ENCODE data around the gene SAMM50.

GRCh38 chr22:43919106-43919973 is 35.9 kb upstream of the SAMM50 start:
- TF ChIP-seq, protein P1, sequence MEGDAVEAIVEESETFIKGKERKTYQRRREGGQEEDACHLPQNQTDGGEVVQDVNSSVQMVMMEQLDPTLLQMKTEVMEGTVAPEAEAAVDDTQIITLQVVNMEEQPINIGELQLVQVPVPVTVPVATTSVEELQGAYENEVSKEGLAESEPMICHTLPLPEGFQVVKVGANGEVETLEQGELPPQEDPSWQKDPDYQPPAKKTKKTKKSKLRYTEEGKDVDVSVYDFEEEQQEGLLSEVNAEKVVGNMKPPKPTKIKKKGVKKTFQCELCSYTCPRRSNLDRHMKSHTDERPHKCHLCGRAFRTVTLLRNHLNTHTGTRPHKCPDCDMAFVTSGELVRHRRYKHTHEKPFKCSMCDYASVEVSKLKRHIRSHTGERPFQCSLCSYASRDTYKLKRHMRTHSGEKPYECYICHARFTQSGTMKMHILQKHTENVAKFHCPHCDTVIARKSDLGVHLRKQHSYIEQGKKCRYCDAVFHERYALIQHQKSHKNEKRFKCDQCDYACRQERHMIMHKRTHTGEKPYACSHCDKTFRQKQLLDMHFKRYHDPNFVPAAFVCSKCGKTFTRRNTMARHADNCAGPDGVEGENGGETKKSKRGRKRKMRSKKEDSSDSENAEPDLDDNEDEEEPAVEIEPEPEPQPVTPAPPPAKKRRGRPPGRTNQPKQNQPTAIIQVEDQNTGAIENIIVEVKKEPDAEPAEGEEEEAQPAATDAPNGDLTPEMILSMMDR (IDR thresholded peaks at IDR 0.05), result no peak
- TF ChIP-seq POLR2A (IDR thresholded peaks at IDR 0.05; ENCODE audit: low read depth), result no peak

Measured in esophagus muscularis mucosa (tissue), 3 donors.